Endothelial cell of umbilical vein (primary cell): ENCODE measurements around the gene HOXC5. TPM values are rescaled to one million over a fixed set of nuclear protein-coding genes. Genes with fewer than 3 reads are reported as not detected.

ENCODE experiments used
- BruUV-seq: library from RNA; stranded (reverse); fragments of 400-500 nt; replicated peaks from 2 replicates; lab custom pipeline; 2021; lab: Mats Ljungman, UMichigan
- CTCF ChIA-PET: fragments of 300-600, 350-600 bp; sonication (Branson Sonifier 250); formaldehyde crosslinking; loops from one replicate; lab custom pipeline; 2021; ENCODE audit warnings: antibody characterized with exemption, inconsistent platforms; lab: Charles Lee
- POLR2A ChIA-PET: fragments of 300-600, 350-600 bp; sonication (Branson Sonifier 250); formaldehyde crosslinking; loops from one replicate; lab custom pipeline; 2021; ENCODE audit warnings: antibody characterized with exemption, inconsistent platforms; lab: Charles Lee
- DNase-seq: peaks from one replicate; pipeline ENCODE4 v3.0.0-alpha.2; 2011; ENCODE audit warnings: low read depth, low spot score
- FAIRE-seq: peaks from 2 replicates; lab custom pipeline; 2011; peaks lifted over from hg19 to GRCh38; lab: Jason Lieb, UNC
- H2AFZ ChIP-seq: 2 replicates; pipeline ENCODE4 v1.6.0; 2012; ENCODE audit warnings: low read depth, low read length, control low read depth, inconsistent platforms
- H3K27ac ChIP-seq: 2 replicates; pipeline ENCODE4 v1.5.1; 2011; ENCODE audit warnings: low read depth, mild to moderate bottlenecking, control low read depth, low read length, moderate library complexity; ENCODE audit not compliant: insufficient read depth
- H3K27me3 ChIP-seq, 2 experiments: 2 replicates each; pipeline versions ENCODE4 v1.6.0 to v1.6.1; 2011; ENCODE audit warnings: low read length in 2 of 2, mixed read lengths in 1 of 2; ENCODE audit not compliant: control insufficient read depth in 2 of 2, insufficient read depth in 2 of 2
- H3K36me3 ChIP-seq, 2 experiments: 2 replicates in 1 of 2; 3 replicates in 1 of 2; pipeline ENCODE4 v1.5.1; 2011; ENCODE audit warnings: low read length in 2 of 2, mild to moderate bottlenecking in 1 of 2, moderate library complexity in 1 of 2; ENCODE audit not compliant: control insufficient read depth in 2 of 2, insufficient read depth in 2 of 2; ENCODE audit errors: extremely low read depth in 1 of 2
- H3K4me1 ChIP-seq: 3 replicates; pipeline ENCODE4 v1.5.1; 2011; ENCODE audit warnings: mild to moderate bottlenecking, low read length; ENCODE audit not compliant: control insufficient read depth, insufficient read depth; ENCODE audit errors: extremely low read depth
- H3K4me2 ChIP-seq: 2 replicates; pipeline ENCODE4 v1.6.1; 2011; ENCODE audit warnings: low read length, control low read depth, mixed read lengths; ENCODE audit not compliant: insufficient read depth
- H3K4me3 ChIP-seq, 3 experiments: fragments of 200-600 bp in 1 of 3; sonication (generic), shearing (Covaris generic) in 1 of 3; replicated peaks in 1 of 3; 2 replicates each; pipeline ENCODE4 v1.5.1; 2011 to 2016; ENCODE audit warnings: control low read depth in 3 of 3, low read length in 3 of 3, mild to moderate bottlenecking in 2 of 3, inconsistent platforms in 1 of 3, low read depth in 1 of 3, moderate library complexity in 1 of 3; ENCODE audit not compliant: insufficient read depth in 1 of 3
- H3K79me2 ChIP-seq: 2 replicates; pipeline ENCODE4 v1.6.0; 2012; ENCODE audit warnings: low read length, inconsistent platforms; ENCODE audit not compliant: control insufficient read depth, insufficient read depth
- H3K9ac ChIP-seq: replicated peaks from 2 replicates; pipeline ENCODE3; 2011; ENCODE audit warnings: low read length, control low read depth; ENCODE audit not compliant: insufficient read depth; ENCODE audit errors: extremely low read depth
- H3K9me1 ChIP-seq: replicated peaks from 3 replicates; pipeline ENCODE4 v1.6.0; 2011; ENCODE audit warnings: mild to moderate bottlenecking, low read length; ENCODE audit not compliant: control insufficient read depth, insufficient read depth; ENCODE audit errors: extremely low read depth
- H3K9me3 ChIP-seq: replicated peaks from 2 replicates; pipeline ENCODE4 v1.5.1; 2012; ENCODE audit warnings: low read length, inconsistent platforms; ENCODE audit not compliant: control insufficient read depth, insufficient read depth
- H4K20me1 ChIP-seq: replicated peaks from 2 replicates; pipeline ENCODE3; 2011; ENCODE audit warnings: mild to moderate bottlenecking, low read length; ENCODE audit not compliant: control insufficient read depth, insufficient read depth; ENCODE audit errors: extremely low read depth
- CTCF ChIP-seq, 2 donors: IDR thresholded peaks; 1 replicate in 1 of 2; 2 replicates in 1 of 2; pipeline ENCODE4 v1.5.1; 2011; ENCODE audit warnings: low read length in 2 of 2, mild to moderate bottlenecking in 2 of 2, moderate library complexity in 2 of 2, control low read depth in 1 of 2, inconsistent platforms in 1 of 2, low read depth in 1 of 2; ENCODE audit not compliant: insufficient read depth in 1 of 2; ENCODE audit errors: extremely low read depth in 1 of 2
- EZH2 ChIP-seq: IDR thresholded peaks from 2 replicates; pipeline ENCODE4 v1.6.1; 2012; ENCODE audit warnings: borderline replicate concordance, low read depth, mild to moderate bottlenecking, moderate library complexity, low read length, inconsistent platforms; ENCODE audit not compliant: severe bottlenecking
- FOS ChIP-seq: IDR thresholded peaks from 2 replicates; pipeline ENCODE4 v1.6.1; 2011; ENCODE audit warnings: mild to moderate bottlenecking, low read length, moderate library complexity, borderline replicate concordance; ENCODE audit not compliant: insufficient read depth
- GATA2 ChIP-seq: IDR thresholded peaks from 2 replicates; pipeline ENCODE4 v1.7.0; 2011; ENCODE audit warnings: low read depth, mild to moderate bottlenecking, moderate library complexity, mixed read lengths, low read length; ENCODE audit not compliant: insufficient read length, insufficient read depth
- JUN ChIP-seq: IDR thresholded peaks from 2 replicates; pipeline ENCODE4 v1.6.1; 2011; ENCODE audit warnings: borderline replicate concordance, low read depth; ENCODE audit not compliant: insufficient read length, insufficient read depth
- MAX ChIP-seq: IDR thresholded peaks from 2 replicates; pipeline ENCODE4 v1.6.1; 2011; ENCODE audit not compliant: insufficient read depth, insufficient read length
- MYC ChIP-seq: IDR thresholded peaks from one replicate; pipeline ENCODE4 v1.6.1; 2011; ENCODE audit warnings: mild to moderate bottlenecking, low read depth, low read length
- POLR2A ChIP-seq: IDR thresholded peaks from 2 replicates; pipeline ENCODE4 v1.6.1; 2012; ENCODE audit warnings: low read depth, mild to moderate bottlenecking, control low read depth, low read length
- POLR2AphosphoS5 ChIP-seq: IDR thresholded peaks from 2 replicates; pipeline ENCODE4 v1.6.1; 2012; ENCODE audit warnings: low read depth, mild to moderate bottlenecking, control low read depth, low read length, moderate library complexity; ENCODE audit not compliant: insufficient read depth
- dilution Hi-C: fragments of 300-500 bp; cut with MboI; formaldehyde crosslinking; loops from one replicate; pipeline ENCODE4 v1.15.0; 2019; ENCODE audit warnings: low sequenced_read_pairs; ENCODE audit not compliant: extremely low pct_ligation_motif_present
- intact Hi-C: fragments of 100-400 bp; cut with micrococcal nuclease; formaldehyde crosslinking; loops from one replicate; pipeline ENCODE4 v1.10.0; 2022
- polyA plus RNA-seq, 4 experiments: library from polyadenylated mRNA; depleted of rRNA in 3 of 4; stranded (reverse) in 3 of 4; unstranded in 1 of 4; fragments of >200 nt; gene quantifications; 2 replicates each; pipeline versions ENCODE4 v1.2.1 to v1.2.3, GENCODE V29; 2011 to 2012; ENCODE audit warnings: missing spikeins in 1 of 4
- total RNA-seq: library from RNA; stranded (reverse); gene quantifications from 2 replicates; pipeline ENCODE4 v1.2.3, GENCODE V29; 2021

Gene HOXC5
- total and polyA plus RNA-seq, 2 donors (not counting 3 experiments of a cell fraction or from before 2014, with no cell fraction given), result not detected

- Histone ChIP-seq H3K9me1 (no peaks in the 10 kb centered on the region), H3K4me3 (no peak overlapping the region), H3K9me3 (no peaks in the 10 kb centered on the region), H3K36me3 (no peaks in the 10 kb centered on the region), H3K9ac (no peak overlapping the region), H4K20me1 (no peaks in the 10 kb centered on the region), H2AFZ (no peak overlapping the region), H3K27ac (no peak overlapping the region), H3K27me3 (peaks cover 92 to 98% of the 10 kb centered on the region in 2 experiments), H3K4me2 (no peak overlapping the region), H3K79me2 (no peaks in the 10 kb centered on the region), H3K4me1 (no peaks in the 10 kb centered on the region)
- no TSS peak for BruUV-seq
- FAIRE-seq (no peak), DNase-seq (no peak)
- POLR2A ChIA-PET, result no interaction called here
- TF ChIP-seq FOS, result no peak
- no peak for TF ChIP-seq JUN
- TF ChIP-seq POLR2A, result no peak
- TF ChIP-seq MYC, result no peak
- TF ChIP-seq CTCF (IDR thresholded peaks at IDR 0.05; ENCODE audit: extremely low read depth in 1 of 2, insufficient read depth in 1 of 2, low read depth in 1 of 2, low read length in 2 of 2), result no peak
- TF ChIP-seq POLR2AphosphoS5, result no peak
- no peak for TF ChIP-seq EZH2
- no peak for TF ChIP-seq MAX
- no peak for TF ChIP-seq GATA2
- intact Hi-C loops (no loop called here), dilution Hi-C loops (no loop called here)
- CTCF ChIA-PET, result interaction anchor here (1.2 to 4.3 kb wide), 3 partner anchors 9 to 39 kb away, joined by 3 to 24 read pairs (median 9); partner anchors contain the start of gene HOXC10
Observed at GRCh38 chr12:53993162-53994008, 39.5 kb upstream of the HOXC5 start.
